Endothelial cell of umbilical vein (primary cell): ENCODE data around the gene PFKL. TPM values are rescaled to one million over a fixed set of nuclear protein-coding genes. Genes with fewer than 3 reads are reported as not detected.

Experiments
- BruUV-seq: library from RNA; stranded (reverse); fragments of 400-500 nt; replicated peaks from 2 replicates; lab custom pipeline; 2021; lab: Mats Ljungman, UMichigan
- CTCF ChIA-PET: fragments of 300-600, 350-600 bp; sonication (Branson Sonifier 250); formaldehyde crosslinking; loops from one replicate; lab custom pipeline; 2021; ENCODE audit warnings: antibody characterized with exemption, inconsistent platforms; lab: Charles Lee
- POLR2A ChIA-PET: fragments of 300-600, 350-600 bp; sonication (Branson Sonifier 250); formaldehyde crosslinking; loops from one replicate; lab custom pipeline; 2021; ENCODE audit warnings: antibody characterized with exemption, inconsistent platforms; lab: Charles Lee
- DNase-seq: peaks from one replicate; pipeline ENCODE4 v3.0.0-alpha.2; 2011; ENCODE audit warnings: low read depth, low spot score
- FAIRE-seq: peaks from 2 replicates; lab custom pipeline; 2011; peaks lifted over from hg19 to GRCh38; lab: Jason Lieb, UNC
- H2AFZ ChIP-seq: 2 replicates; pipeline ENCODE4 v1.6.0; 2012; ENCODE audit warnings: low read depth, low read length, control low read depth, inconsistent platforms
- H3K27ac ChIP-seq: 2 replicates; pipeline ENCODE4 v1.5.1; 2011; ENCODE audit warnings: low read depth, mild to moderate bottlenecking, control low read depth, low read length, moderate library complexity; ENCODE audit not compliant: insufficient read depth
- H3K27me3 ChIP-seq, 2 experiments: 2 replicates each; pipeline versions ENCODE4 v1.6.0 to v1.6.1; 2011; ENCODE audit warnings: low read length in 2 of 2, mixed read lengths in 1 of 2; ENCODE audit not compliant: control insufficient read depth in 2 of 2, insufficient read depth in 2 of 2
- H3K36me3 ChIP-seq, 2 experiments: 2 replicates in 1 of 2; 3 replicates in 1 of 2; pipeline ENCODE4 v1.5.1; 2011; ENCODE audit warnings: low read length in 2 of 2, mild to moderate bottlenecking in 1 of 2, moderate library complexity in 1 of 2; ENCODE audit not compliant: control insufficient read depth in 2 of 2, insufficient read depth in 2 of 2; ENCODE audit errors: extremely low read depth in 1 of 2
- H3K4me1 ChIP-seq: 3 replicates; pipeline ENCODE4 v1.5.1; 2011; ENCODE audit warnings: mild to moderate bottlenecking, low read length; ENCODE audit not compliant: control insufficient read depth, insufficient read depth; ENCODE audit errors: extremely low read depth
- H3K4me2 ChIP-seq: 2 replicates; pipeline ENCODE4 v1.6.1; 2011; ENCODE audit warnings: low read length, control low read depth, mixed read lengths; ENCODE audit not compliant: insufficient read depth
- H3K4me3 ChIP-seq, 3 experiments: fragments of 200-600 bp in 1 of 3; sonication (generic), shearing (Covaris generic) in 1 of 3; replicated peaks in 1 of 3; 2 replicates each; pipeline ENCODE4 v1.5.1; 2011 to 2016; ENCODE audit warnings: control low read depth in 3 of 3, low read length in 3 of 3, mild to moderate bottlenecking in 2 of 3, inconsistent platforms in 1 of 3, low read depth in 1 of 3, moderate library complexity in 1 of 3; ENCODE audit not compliant: insufficient read depth in 1 of 3
- H3K79me2 ChIP-seq: 2 replicates; pipeline ENCODE4 v1.6.0; 2012; ENCODE audit warnings: low read length, inconsistent platforms; ENCODE audit not compliant: control insufficient read depth, insufficient read depth
- H3K9ac ChIP-seq: replicated peaks from 2 replicates; pipeline ENCODE3; 2011; ENCODE audit warnings: low read length, control low read depth; ENCODE audit not compliant: insufficient read depth; ENCODE audit errors: extremely low read depth
- H3K9me1 ChIP-seq: replicated peaks from 3 replicates; pipeline ENCODE4 v1.6.0; 2011; ENCODE audit warnings: mild to moderate bottlenecking, low read length; ENCODE audit not compliant: control insufficient read depth, insufficient read depth; ENCODE audit errors: extremely low read depth
- H3K9me3 ChIP-seq: replicated peaks from 2 replicates; pipeline ENCODE4 v1.5.1; 2012; ENCODE audit warnings: low read length, inconsistent platforms; ENCODE audit not compliant: control insufficient read depth, insufficient read depth
- H4K20me1 ChIP-seq: replicated peaks from 2 replicates; pipeline ENCODE3; 2011; ENCODE audit warnings: mild to moderate bottlenecking, low read length; ENCODE audit not compliant: control insufficient read depth, insufficient read depth; ENCODE audit errors: extremely low read depth
- EZH2 ChIP-seq: IDR thresholded peaks from 2 replicates; pipeline ENCODE4 v1.6.1; 2012; ENCODE audit warnings: borderline replicate concordance, low read depth, mild to moderate bottlenecking, moderate library complexity, low read length, inconsistent platforms; ENCODE audit not compliant: severe bottlenecking
- FOS ChIP-seq: IDR thresholded peaks from 2 replicates; pipeline ENCODE4 v1.6.1; 2011; ENCODE audit warnings: mild to moderate bottlenecking, low read length, moderate library complexity, borderline replicate concordance; ENCODE audit not compliant: insufficient read depth
- GATA2 ChIP-seq: IDR thresholded peaks from 2 replicates; pipeline ENCODE4 v1.7.0; 2011; ENCODE audit warnings: low read depth, mild to moderate bottlenecking, moderate library complexity, mixed read lengths, low read length; ENCODE audit not compliant: insufficient read length, insufficient read depth
- JUN ChIP-seq: IDR thresholded peaks from 2 replicates; pipeline ENCODE4 v1.6.1; 2011; ENCODE audit warnings: borderline replicate concordance, low read depth; ENCODE audit not compliant: insufficient read length, insufficient read depth
- MYC ChIP-seq: IDR thresholded peaks from one replicate; pipeline ENCODE4 v1.6.1; 2011; ENCODE audit warnings: mild to moderate bottlenecking, low read depth, low read length
- POLR2A ChIP-seq: IDR thresholded peaks from 2 replicates; pipeline ENCODE4 v1.6.1; 2012; ENCODE audit warnings: low read depth, mild to moderate bottlenecking, control low read depth, low read length
- POLR2AphosphoS5 ChIP-seq: IDR thresholded peaks from 2 replicates; pipeline ENCODE4 v1.6.1; 2012; ENCODE audit warnings: low read depth, mild to moderate bottlenecking, control low read depth, low read length, moderate library complexity; ENCODE audit not compliant: insufficient read depth
- dilution Hi-C: fragments of 300-500 bp; cut with MboI; formaldehyde crosslinking; loops from one replicate; pipeline ENCODE4 v1.15.0; 2019; ENCODE audit warnings: low sequenced_read_pairs; ENCODE audit not compliant: extremely low pct_ligation_motif_present
- intact Hi-C: fragments of 100-400 bp; cut with micrococcal nuclease; formaldehyde crosslinking; loops from one replicate; pipeline ENCODE4 v1.10.0; 2022
- polyA plus RNA-seq, 4 experiments: library from polyadenylated mRNA; depleted of rRNA in 3 of 4; stranded (reverse) in 3 of 4; unstranded in 1 of 4; fragments of >200 nt; gene quantifications; 2 replicates each; pipeline versions ENCODE4 v1.2.1 to v1.2.3, GENCODE V29; 2011 to 2012; ENCODE audit warnings: missing spikeins in 1 of 4
- total RNA-seq: library from RNA; stranded (reverse); gene quantifications from 2 replicates; pipeline ENCODE4 v1.2.3, GENCODE V29; 2021
- TF ChIP-seq, protein P1 (sequence below), 2 donors: IDR thresholded peaks; 1 replicate in 1 of 2; 2 replicates in 1 of 2; pipeline ENCODE4 v1.5.1; 2011; ENCODE audit warnings: low read length in 2 of 2, mild to moderate bottlenecking in 2 of 2, moderate library complexity in 2 of 2, control low read depth in 1 of 2, inconsistent platforms in 1 of 2, low read depth in 1 of 2; ENCODE audit not compliant: insufficient read depth in 1 of 2; ENCODE audit errors: extremely low read depth in 1 of 2
- TF ChIP-seq, protein P2 (sequence below): IDR thresholded peaks from 2 replicates; pipeline ENCODE4 v1.6.1; 2011; ENCODE audit not compliant: insufficient read depth, insufficient read length

The PFKL gene
- total and polyA plus RNA-seq, 2 donors (not counting 3 experiments of a cell fraction or from before 2014, with no cell fraction given), result 137 to 154 TPM

DNA sequence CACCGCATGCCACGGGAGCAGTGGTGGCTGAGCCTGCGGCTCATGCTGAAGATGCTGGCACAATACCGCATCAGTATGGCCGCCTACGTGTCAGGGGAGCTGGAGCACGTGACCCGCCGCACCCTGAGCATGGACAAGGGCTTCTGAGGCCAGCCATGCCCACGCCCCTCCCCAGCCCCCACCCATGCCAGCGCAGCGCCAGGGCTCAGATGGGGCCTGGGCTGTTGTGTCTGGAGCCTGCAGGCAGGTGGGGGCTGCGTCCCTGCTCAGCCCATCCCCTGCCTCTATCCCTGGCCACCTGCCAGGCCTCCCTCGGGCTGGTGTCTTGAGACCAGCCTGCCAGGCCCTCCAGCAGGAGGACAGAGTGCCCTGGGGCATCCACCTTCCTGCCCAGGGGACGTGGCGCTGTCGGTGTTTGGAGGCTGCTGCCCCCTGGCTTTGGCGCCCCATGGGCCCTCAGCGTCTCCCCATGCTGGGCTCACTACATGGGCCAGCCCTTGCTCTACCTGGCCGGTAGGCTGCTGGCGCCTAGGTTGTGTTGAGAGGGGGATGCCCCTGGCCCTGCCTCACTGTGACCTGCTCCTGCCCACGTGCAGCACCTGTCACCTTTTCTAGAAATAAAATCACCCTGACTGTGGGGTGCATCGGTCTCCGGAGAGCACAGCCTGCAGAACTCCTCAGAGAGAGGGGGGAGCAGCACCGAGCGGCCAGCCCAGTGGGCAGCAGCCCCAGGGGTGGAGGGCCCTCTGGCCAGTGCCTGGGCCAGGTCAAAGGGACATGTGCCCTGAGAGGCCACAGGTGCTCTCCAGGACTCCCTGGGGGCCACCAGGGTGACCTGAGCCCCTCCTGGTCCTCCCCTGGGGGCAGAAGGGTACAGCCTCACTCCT lies 27.1 kb downstream of the PFKL start:
- H3K36me3 ChIP-seq, result peaks cover 5 to 27% of the 10 kb centered on the region in 2 experiments

More for the DNA sequence above, 27.1 kb downstream of the PFKL start:
- H3K79me2 ChIP-seq, result no peaks in the 10 kb centered on the region
- H3K27ac ChIP-seq, result no peak overlapping the region
- ChIA-PET POLR2A (no interaction called here), CTCF (no interaction called here)
- no peak for DNase-seq
- H3K4me2 ChIP-seq, result no peak overlapping the region
- H4K20me1 ChIP-seq, result no peaks in the 10 kb centered on the region
- H2AFZ ChIP-seq, result no peak overlapping the region
- no peaks in the 10 kb centered on the region for H3K9me1 ChIP-seq
- intact Hi-C loops, result no loop called here
- TSS peak; percentile 36 for BruUV-seq
- H3K9me3 ChIP-seq, result no peaks in the 10 kb centered on the region
- dilution Hi-C loops, result no loop called here
- no peaks in the 10 kb centered on the region for H3K4me1 ChIP-seq
- TF ChIP-seq EZH2 (no peak), FOS (no peak), GATA2 (no peak), POLR2AphosphoS5 (no peak), MYC (no peak), POLR2A (no peak), JUN (no peak)
- TF ChIP-seq, protein P1, sequence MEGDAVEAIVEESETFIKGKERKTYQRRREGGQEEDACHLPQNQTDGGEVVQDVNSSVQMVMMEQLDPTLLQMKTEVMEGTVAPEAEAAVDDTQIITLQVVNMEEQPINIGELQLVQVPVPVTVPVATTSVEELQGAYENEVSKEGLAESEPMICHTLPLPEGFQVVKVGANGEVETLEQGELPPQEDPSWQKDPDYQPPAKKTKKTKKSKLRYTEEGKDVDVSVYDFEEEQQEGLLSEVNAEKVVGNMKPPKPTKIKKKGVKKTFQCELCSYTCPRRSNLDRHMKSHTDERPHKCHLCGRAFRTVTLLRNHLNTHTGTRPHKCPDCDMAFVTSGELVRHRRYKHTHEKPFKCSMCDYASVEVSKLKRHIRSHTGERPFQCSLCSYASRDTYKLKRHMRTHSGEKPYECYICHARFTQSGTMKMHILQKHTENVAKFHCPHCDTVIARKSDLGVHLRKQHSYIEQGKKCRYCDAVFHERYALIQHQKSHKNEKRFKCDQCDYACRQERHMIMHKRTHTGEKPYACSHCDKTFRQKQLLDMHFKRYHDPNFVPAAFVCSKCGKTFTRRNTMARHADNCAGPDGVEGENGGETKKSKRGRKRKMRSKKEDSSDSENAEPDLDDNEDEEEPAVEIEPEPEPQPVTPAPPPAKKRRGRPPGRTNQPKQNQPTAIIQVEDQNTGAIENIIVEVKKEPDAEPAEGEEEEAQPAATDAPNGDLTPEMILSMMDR (IDR thresholded peaks at IDR 0.05; ENCODE audit: extremely low read depth in 1 of 2, insufficient read depth in 1 of 2, low read depth in 1 of 2, low read length in 2 of 2), result no peak
- TF ChIP-seq, protein P2, sequence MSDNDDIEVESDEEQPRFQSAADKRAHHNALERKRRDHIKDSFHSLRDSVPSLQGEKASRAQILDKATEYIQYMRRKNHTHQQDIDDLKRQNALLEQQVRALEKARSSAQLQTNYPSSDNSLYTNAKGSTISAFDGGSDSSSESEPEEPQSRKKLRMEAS, result no peak
- no peak overlapping the region for H3K4me3 ChIP-seq
- no peaks in the 10 kb centered on the region for H3K27me3 ChIP-seq
- FAIRE-seq, result no peak
- H3K9ac ChIP-seq, result no peak overlapping the region
